HFFc6 (cell line): ENCODE measurements around the gene NTSR1. TPM values are rescaled to one million over a fixed set of nuclear protein-coding genes. Genes with fewer than 3 reads are reported as not detected.

Experiments
- DNase-seq: peaks from one replicate; pipeline ENCODE4 v3.0.0-alpha.2; 2018
- H3K27ac Mint-ChIP-seq: 2 replicates; pipeline ENCODE4 v1.8.0; 2020; ENCODE audit warnings: mild to moderate bottlenecking, mixed read lengths
- H3K27me3 Mint-ChIP-seq: 2 replicates; pipeline ENCODE4 v1.8.0; 2021; ENCODE audit warnings: mild to moderate bottlenecking, moderate library complexity, mixed read lengths; ENCODE audit not compliant: insufficient read depth
- H3K36me3 Mint-ChIP-seq: 2 replicates; pipeline ENCODE4 v1.8.0; 2021; ENCODE audit warnings: low read depth, mixed read lengths
- H3K4me1 Mint-ChIP-seq: 2 replicates; pipeline ENCODE4 v1.8.0; 2020; ENCODE audit warnings: low read depth, mixed read lengths
- H3K4me3 Mint-ChIP-seq: 2 replicates; pipeline ENCODE4 v1.8.0; 2020; ENCODE audit warnings: mild to moderate bottlenecking, moderate library complexity, mixed read lengths
- H3K9me3 Mint-ChIP-seq: 2 replicates; pipeline ENCODE4 v1.8.0; 2020; ENCODE audit warnings: mild to moderate bottlenecking, mixed read lengths
- CTCF ChIP-seq: fragments of 200-600 bp; sonication (generic); IDR thresholded peaks from 2 replicates; pipeline ENCODE4 v1.5.0; 2021; ENCODE audit warnings: antibody characterized with exemption, mild to moderate bottlenecking
- total RNA-seq, 6 experiments: library from RNA; stranded (reverse); fragmentation: NEBNext Ultra II Directional; extraction: Animal tissue kit (Norgen Biotek cat#: 25700); gene quantifications; 2 replicates in 1 of 6; 3 replicates in 5 of 6; pipeline ENCODE4 v1.2.3, GENCODE V29; 2021

Gene NTSR1
- total RNA-seq, 6 experiments from 2014 or later = 3.1 to 6.5 (median 5.6) TPM

- H3K27me3 Mint-ChIP-seq = peaks cover 7% of the 10 kb centered on the region
- peaks cover 9% of the 10 kb centered on the region; the same call in 1 of the 2 replicates for H3K36me3 Mint-ChIP-seq
- no peaks in the 10 kb centered on the region; the same call in 1 of the 2 replicates for H3K9me3 Mint-ChIP-seq
- H3K4me3 Mint-ChIP-seq = peak overlapping the region; percentile 53
- H3K27ac Mint-ChIP-seq = peak overlapping the region; percentile 24; the same call in 1 of the 2 replicates
- DNase-seq = no peak
- TF ChIP-seq CTCF = no peak
- H3K4me1 Mint-ChIP-seq = peaks cover 13% of the 10 kb centered on the region
Observed at GRCh38 chr20:62752181-62752670, 43.6 kb downstream of the NTSR1 start.

GRCh38 chr20:62752671-62753501, 44.2 kb downstream of the NTSR1 start:
- TF ChIP-seq CTCF = no peak
- Mint-ChIP-seq H3K9me3 (no peaks in the 10 kb centered on the region; the same call in 1 of the 2 replicates), H3K36me3 (peaks cover 9% of the 10 kb centered on the region; the same call in 1 of the 2 replicates), H3K27me3 (peaks cover 7% of the 10 kb centered on the region), H3K27ac (no peak overlapping the region), H3K4me1 (peaks cover 13% of the 10 kb centered on the region), H3K4me3 (peak overlapping the region; percentile 53)
- peak; percentile 27 for DNase-seq

- Mint-ChIP-seq H3K27me3 (peaks cover 7% of the 10 kb centered on the region), H3K4me3 (no peak overlapping the region), H3K27ac (no peak overlapping the region), H3K9me3 (no peaks in the 10 kb centered on the region), H3K4me1 (peaks cover 13% of the 10 kb centered on the region), H3K36me3 (peaks cover 4% of the 10 kb centered on the region; the same call in 1 of the 2 replicates)
- TF ChIP-seq CTCF = no peak
- DNase-seq = no peak
Observed at GRCh38 chr20:62753626-62754025, 45.0 kb downstream of the NTSR1 start.

DNA sequence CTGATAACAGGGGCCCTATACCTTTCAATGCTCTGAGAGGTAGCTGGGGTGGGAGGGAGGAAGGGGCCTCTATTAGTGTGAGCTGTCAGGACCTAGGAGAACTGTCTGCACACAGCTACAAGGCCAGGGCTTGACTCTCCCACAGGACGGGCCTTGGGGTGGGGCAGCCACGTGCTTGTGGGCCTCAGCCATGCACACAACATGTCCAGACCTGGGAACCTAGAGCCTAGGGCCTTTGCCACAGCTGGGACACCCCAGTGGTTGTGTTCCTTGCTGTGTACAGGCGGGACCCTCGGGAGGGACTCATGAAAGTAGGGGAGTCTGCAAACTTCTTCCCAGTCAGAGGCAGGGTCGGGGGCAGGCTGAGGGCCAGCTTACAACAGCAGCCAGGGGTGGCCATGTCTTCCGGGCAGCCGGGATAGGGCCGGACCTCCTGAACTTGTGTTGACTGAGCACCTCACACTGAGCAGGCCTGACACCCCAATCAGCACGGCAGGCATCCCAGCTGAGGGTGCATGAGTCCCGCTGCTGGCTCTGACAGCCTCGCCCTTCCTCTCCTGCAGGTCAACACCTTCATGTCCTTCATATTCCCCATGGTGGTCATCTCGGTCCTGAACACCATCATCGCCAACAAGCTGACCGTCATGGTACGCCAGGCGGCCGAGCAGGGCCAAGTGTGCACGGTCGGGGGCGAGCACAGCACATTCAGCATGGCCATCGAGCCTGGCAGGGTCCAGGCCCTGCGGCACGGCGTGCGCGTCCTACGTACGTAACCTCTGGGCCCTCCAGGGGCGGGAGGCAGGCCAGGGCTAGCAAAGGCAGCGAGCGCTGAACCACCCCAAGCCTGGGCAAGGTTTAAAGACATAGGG, 45.7 kb downstream of the NTSR1 start:
- TF ChIP-seq CTCF = no peak
- Mint-ChIP-seq H3K9me3 (no peaks in the 10 kb centered on the region), H3K36me3 (0 out of 2 replicates have a peak, but pooled peaks cover 3% of the 10 kb centered on the region), H3K27ac (no peak overlapping the region), H3K4me3 (no peak overlapping the region), H3K4me1 (peaks cover 13% of the 10 kb centered on the region), H3K27me3 (peaks cover 7% of the 10 kb centered on the region)
- DNase-seq = no peak

GRCh38 chr20:62754991-62755356, 46.3 kb downstream of the NTSR1 start:
- Mint-ChIP-seq H3K36me3 (0 out of 2 replicates have a peak, but pooled peaks cover 3% of the 10 kb centered on the region), H3K27me3 (peaks cover 4% of the 10 kb centered on the region), H3K4me3 (no peak overlapping the region), H3K4me1 (peaks cover 13% of the 10 kb centered on the region), H3K9me3 (no peaks in the 10 kb centered on the region), H3K27ac (no peak overlapping the region)
- no peak for DNase-seq
- TF ChIP-seq CTCF = no peak
